ENCODE data around the gene ALX4. TPM values are rescaled to one million over a fixed set of nuclear protein-coding genes. Genes with fewer than 3 reads are reported as not detected.

The ALX4 gene
- total RNA-seq, 1 donor from 2014 or later: 0.05 TPM

- H3K36me3 Mint-ChIP-seq (ENCODE audit: low read depth): peaks cover 2% of the 10 kb centered on the region
- no peak for DNase-seq (ENCODE audit: low read depth, low spot score)
Measured at GRCh38 chr11:44226490-44226889, 83.4 kb downstream of the ALX4 start.

GRCh38 chr11:44224867-44225501, 85.0 kb downstream of the ALX4 start:
- Mint-ChIP-seq H3K27me3 (ENCODE audit: low read depth) (peaks cover 34% of the 10 kb centered on the region), H3K27ac (ENCODE audit: unreplicated experiment) (no peak overlapping the region), H3K4me1 (no peaks in the 10 kb centered on the region), H3K9me3 (no peaks in the 10 kb centered on the region), H3K36me3 (ENCODE audit: low read depth) (peaks cover 3% of the 10 kb centered on the region), H3K4me3 (no peak overlapping the region)
- no peak for TF ChIP-seq CTCF (conservative IDR thresholded peaks at IDR 0.05)
- DNase-seq (ENCODE audit: low read depth, low spot score): no peak

More at GRCh38 chr11:44226490-44226889, 83.4 kb downstream of the ALX4 start:
- TF ChIP-seq CTCF (conservative IDR thresholded peaks at IDR 0.05): no peak
- Mint-ChIP-seq H3K9me3 (no peaks in the 10 kb centered on the region), H3K27me3 (ENCODE audit: low read depth) (peaks cover 20% of the 10 kb centered on the region), H3K4me1 (no peaks in the 10 kb centered on the region), H3K27ac (ENCODE audit: unreplicated experiment) (no peak overlapping the region), H3K4me3 (no peak overlapping the region)

- Mint-ChIP-seq H3K4me3 (no peak overlapping the region), H3K36me3 (ENCODE audit: low read depth) (peaks cover 3% of the 10 kb centered on the region), H3K9me3 (no peaks in the 10 kb centered on the region), H3K4me1 (no peaks in the 10 kb centered on the region), H3K27ac (ENCODE audit: unreplicated experiment) (no peak overlapping the region), H3K27me3 (ENCODE audit: low read depth) (peaks cover 41% of the 10 kb centered on the region)
- TF ChIP-seq CTCF (conservative IDR thresholded peaks at IDR 0.05): no peak
- DNase-seq (ENCODE audit: low read depth, low spot score): no peak
Measured at GRCh38 chr11:44223238-44223637, 86.7 kb downstream of the ALX4 start.

- H3K9me3 Mint-ChIP-seq: no peaks in the 10 kb centered on the region
- H3K4me1 Mint-ChIP-seq: no peaks in the 10 kb centered on the region
- H3K4me3 Mint-ChIP-seq: no peak overlapping the region
- no peak overlapping the region for H3K27ac Mint-ChIP-seq (ENCODE audit: unreplicated experiment)
- peaks cover 50% of the 10 kb centered on the region for H3K27me3 Mint-ChIP-seq (ENCODE audit: low read depth)
- no peak for DNase-seq (ENCODE audit: low read depth, low spot score)
- TF ChIP-seq CTCF (conservative IDR thresholded peaks at IDR 0.05): no peak
- H3K36me3 Mint-ChIP-seq (ENCODE audit: low read depth): peaks cover 3% of the 10 kb centered on the region
Measured at GRCh38 chr11:44221992-44222391, 87.9 kb downstream of the ALX4 start.

- Mint-ChIP-seq H3K27ac (ENCODE audit: unreplicated experiment) (no peak overlapping the region), H3K27me3 (ENCODE audit: low read depth) (peaks cover 55% of the 10 kb centered on the region), H3K4me1 (no peaks in the 10 kb centered on the region), H3K9me3 (no peaks in the 10 kb centered on the region), H3K4me3 (no peak overlapping the region), H3K36me3 (ENCODE audit: low read depth) (peaks cover 3% of the 10 kb centered on the region)
- TF ChIP-seq CTCF (conservative IDR thresholded peaks at IDR 0.05): no peak
- no peak for DNase-seq (ENCODE audit: low read depth, low spot score)
Measured at GRCh38 chr11:44221456-44221855, 88.5 kb downstream of the ALX4 start.

Measured in neural crest cell (in vitro differentiated cells).